Ectodermal cell (in vitro differentiated cells): Measurements from ENCODE around the gene CCN2.

Experiments used
- H3K27ac ChIP-seq: 2 replicates; pipeline ENCODE4 v1.7.0; 2013; ENCODE audit warnings: mild to moderate bottlenecking, low read depth, low read length; ENCODE audit not compliant: insufficient read depth, poor library complexity, severe bottlenecking
- H3K27me3 ChIP-seq: 2 replicates; pipeline ENCODE4 v1.7.0; 2013; ENCODE audit warnings: mild to moderate bottlenecking, low read length; ENCODE audit not compliant: insufficient read depth, control insufficient read depth, poor library complexity, severe bottlenecking
- H3K36me3 ChIP-seq: one replicate; pipeline ENCODE4 v1.7.0; 2013; ENCODE audit warnings: low read length; ENCODE audit not compliant: control insufficient read depth, insufficient read depth
- H3K4me1 ChIP-seq: one replicate; pipeline ENCODE4 v1.7.0; 2013; ENCODE audit warnings: low read length; ENCODE audit not compliant: control insufficient read depth, insufficient read depth
- H3K4me3 ChIP-seq: 2 replicates; pipeline ENCODE4 v1.7.0; 2013; ENCODE audit warnings: low read depth, low read length, control low read depth; ENCODE audit not compliant: insufficient read depth
- H3K9me3 ChIP-seq: 2 replicates; pipeline ENCODE4 v1.7.0; 2013; ENCODE audit warnings: mild to moderate bottlenecking, low read length, moderate library complexity; ENCODE audit not compliant: control insufficient read depth
- WGBS, 2 experiments: methylation state at CpG; one replicate each; pipeline ENCODE4 v1.1.7; 2013; ENCODE audit warnings: missing lambda C conversion rate in 2 of 2; 5-methylcytosine and 5-hydroxymethylcytosine counted together

Gene CCN2

DNA sequence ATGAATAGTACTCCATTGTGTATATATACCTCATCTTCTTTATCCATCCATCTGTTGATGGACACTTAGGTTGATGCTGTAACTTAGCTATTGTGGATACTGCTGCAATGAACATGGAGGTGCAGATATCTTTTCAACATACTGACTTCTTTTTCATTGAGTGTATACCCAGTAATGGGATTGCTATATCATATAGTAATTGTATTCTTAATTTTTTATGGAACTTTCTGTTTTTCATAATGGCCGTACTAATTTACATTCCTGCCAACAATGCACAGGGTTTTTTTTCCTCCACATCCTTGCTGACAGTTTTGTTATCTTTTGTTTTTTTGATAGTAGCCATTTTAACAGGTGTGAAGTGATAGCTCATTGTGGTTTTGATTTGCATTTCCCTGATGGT, 5.2 kb downstream of the CCN2 start:
- 100% methylated on average over 1 of the region's 1 CpG; no CpG with 5 or more reads in 1 of the 2 experiments for WGBS, 2 experiments
- Histone ChIP-seq H3K4me1 (no peaks in the 10 kb centered on the region), H3K27ac (no peak overlapping the region)

DNA sequence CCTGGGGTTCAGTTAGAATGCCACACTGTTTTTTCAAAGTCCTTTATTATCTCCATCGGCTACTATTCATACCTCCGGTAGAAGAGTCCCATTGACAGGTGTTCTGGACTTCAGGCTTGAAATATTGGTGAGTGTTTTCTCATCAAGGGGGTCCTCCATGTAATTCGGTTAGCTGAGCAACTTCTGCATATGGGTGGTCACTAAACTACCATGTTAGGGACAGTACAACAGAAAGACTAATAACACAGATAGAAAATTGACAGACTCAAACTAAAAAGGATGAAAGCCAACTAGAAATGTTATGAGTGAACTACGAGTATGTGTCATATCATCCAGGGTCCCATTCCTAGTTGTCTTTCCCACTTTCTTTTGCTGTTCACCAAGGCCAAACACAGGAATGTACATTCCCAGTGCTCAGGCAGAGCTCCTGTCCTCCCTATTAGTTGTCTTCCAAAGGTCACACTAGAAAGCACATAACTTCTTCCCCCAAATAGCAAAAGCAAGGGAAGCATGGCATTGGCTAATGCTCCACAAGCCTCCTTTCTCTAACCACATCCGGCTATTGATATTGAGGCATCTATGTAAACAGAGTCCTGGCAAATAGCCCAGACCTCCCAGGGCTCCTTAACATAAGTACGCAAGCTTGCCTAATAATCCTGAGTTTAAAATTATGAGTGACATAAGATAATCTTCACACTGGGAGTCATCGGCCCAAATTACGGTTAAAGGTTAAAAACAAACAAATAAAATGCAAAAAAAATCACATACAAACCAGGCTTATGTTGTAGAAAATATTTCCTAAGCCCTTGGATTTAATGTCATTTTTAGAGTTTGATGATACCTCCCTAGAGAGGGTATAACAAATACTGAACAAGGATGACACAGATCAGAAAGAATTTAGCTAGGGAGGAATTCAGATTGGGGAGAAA, 13.2 kb downstream of the CCN2 start:
- H3K4me1 ChIP-seq, result no peaks in the 10 kb centered on the region
- no peaks in the 10 kb centered on the region for H3K27me3 ChIP-seq
- H3K4me3 ChIP-seq, result no peak overlapping the region
- H3K9me3 ChIP-seq, result no peaks in the 10 kb centered on the region
- H3K27ac ChIP-seq, result no peak overlapping the region
- H3K36me3 ChIP-seq, result no peaks in the 10 kb centered on the region
- WGBS, 2 experiments, result 88 to 95% methylated on average over 5 to 6 of the region's 8 CpGs

More for the DNA sequence above, 5.2 kb downstream of the CCN2 start:
- Histone ChIP-seq H3K4me3 (no peak overlapping the region), H3K27me3 (no peaks in the 10 kb centered on the region), H3K9me3 (no peaks in the 10 kb centered on the region), H3K36me3 (peaks cover 16% of the 10 kb centered on the region)

DNA sequence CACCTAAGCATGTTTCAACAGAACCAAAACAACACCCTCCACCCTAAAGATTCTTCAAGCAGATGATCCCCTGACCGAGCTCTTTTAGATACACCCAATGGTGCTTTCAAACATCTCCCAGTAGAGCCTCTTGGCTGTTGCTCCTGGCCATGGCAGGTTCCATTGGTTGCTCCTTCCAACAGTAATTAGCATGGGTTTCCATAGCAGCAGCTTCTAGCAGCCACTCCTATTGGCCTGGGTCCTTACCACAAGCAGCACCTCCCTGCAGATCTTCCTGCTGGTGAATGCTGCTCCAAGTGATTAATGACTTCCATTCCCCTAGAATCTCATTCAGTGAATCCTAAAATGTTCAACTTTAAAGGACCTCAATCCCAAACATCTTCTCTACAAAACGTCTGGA, 13.9 kb downstream of the CCN2 start:
- Histone ChIP-seq H3K36me3 (no peaks in the 10 kb centered on the region), H3K4me1 (no peaks in the 10 kb centered on the region), H3K9me3 (no peaks in the 10 kb centered on the region), H3K4me3 (no peak overlapping the region), H3K27ac (no peak overlapping the region), H3K27me3 (no peaks in the 10 kb centered on the region)
- WGBS, 2 experiments, result 68% methylated on average over 2 of the region's 2 CpGs

DNA sequence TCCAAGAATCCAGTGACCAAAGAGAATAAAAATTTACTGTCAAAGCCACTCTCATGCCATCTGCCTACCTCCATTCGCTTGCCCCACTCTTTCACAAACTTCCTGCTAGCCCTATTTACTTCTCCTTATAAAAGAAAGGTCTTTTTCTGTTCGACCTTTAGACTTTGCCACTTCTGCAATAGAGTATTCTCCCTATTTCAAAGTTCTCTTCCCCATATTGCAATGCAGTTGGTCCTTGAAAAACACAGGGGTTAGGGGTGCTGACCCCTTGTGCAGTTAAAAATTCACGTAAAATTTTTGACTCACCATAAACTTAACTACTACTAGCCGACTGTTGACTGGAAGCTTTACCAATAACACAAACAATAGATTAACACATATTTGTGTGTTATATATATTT, 15.0 kb downstream of the CCN2 start:
- H3K9me3 ChIP-seq, result no peaks in the 10 kb centered on the region
- H3K27me3 ChIP-seq, result no peaks in the 10 kb centered on the region
- H3K4me3 ChIP-seq, result no peak overlapping the region
- no peak overlapping the region for H3K27ac ChIP-seq
- 90 to 93% methylated on average over 3 to 4 of the region's 4 CpGs for WGBS, 2 experiments
- no peaks in the 10 kb centered on the region for H3K36me3 ChIP-seq
- H3K4me1 ChIP-seq, result no peaks in the 10 kb centered on the region

DNA sequence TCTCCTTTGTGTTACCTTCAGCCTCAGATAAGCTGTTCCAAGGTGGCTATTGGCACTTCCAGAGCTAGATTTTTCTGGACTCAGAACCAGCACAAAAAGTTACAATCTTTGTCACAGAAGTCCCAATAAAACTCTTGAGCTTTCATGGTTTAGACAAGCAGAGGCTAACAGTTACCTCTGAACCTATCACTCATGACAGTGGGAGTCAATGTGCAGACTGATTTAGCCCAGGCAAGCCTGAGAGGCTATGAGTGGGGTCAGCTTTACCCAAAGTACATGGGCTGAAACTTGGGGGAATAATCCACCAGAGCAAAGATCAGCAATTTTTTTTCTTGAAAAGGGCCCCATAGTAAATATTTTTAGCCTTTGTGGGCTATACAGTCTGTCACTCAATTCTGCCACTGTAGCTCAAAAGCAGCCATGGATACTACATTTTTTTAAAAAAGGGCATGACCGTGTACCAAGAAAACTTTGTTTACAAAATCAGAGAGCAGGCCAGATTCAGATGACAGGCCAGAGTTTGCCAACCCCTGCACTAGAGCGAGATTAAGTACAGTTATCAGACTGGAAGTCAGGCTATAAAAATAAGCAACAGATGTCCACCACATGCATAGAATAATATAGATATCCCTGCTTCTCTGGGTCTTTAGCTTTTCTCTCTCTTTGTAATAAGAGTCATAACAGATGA, 20.0 kb downstream of the CCN2 start:
- Histone ChIP-seq H3K4me3 (no peak overlapping the region), H3K27ac (no peak overlapping the region), H3K36me3 (no peaks in the 10 kb centered on the region), H3K27me3 (no peaks in the 10 kb centered on the region), H3K9me3 (no peaks in the 10 kb centered on the region), H3K4me1 (no peaks in the 10 kb centered on the region)
- WGBS, 2 experiments, result 95 to 97% methylated on average over 2 of the region's 2 CpGs

DNA sequence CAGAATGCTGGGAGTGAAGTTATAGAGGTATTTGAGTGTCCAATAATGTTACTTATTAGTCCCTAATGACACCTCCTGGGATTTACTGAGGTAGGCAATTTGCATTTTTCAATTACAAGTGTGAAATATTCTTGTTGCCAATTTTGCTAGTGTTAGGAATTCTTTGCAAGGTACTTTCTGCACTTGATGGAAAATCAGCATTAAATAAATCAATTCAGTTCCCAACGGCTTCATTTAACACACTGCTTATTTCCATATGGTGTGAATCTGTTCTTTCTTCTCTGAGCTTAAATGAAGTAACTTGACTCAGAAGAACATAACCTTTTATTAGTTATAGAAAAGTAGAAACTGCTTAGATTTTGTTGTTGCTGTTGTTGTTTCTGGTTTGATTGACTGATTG, 21.2 kb downstream of the CCN2 start:
- Histone ChIP-seq H3K4me3 (no peak overlapping the region), H3K27ac (no peak overlapping the region), H3K9me3 (no peaks in the 10 kb centered on the region), H3K27me3 (no peaks in the 10 kb centered on the region), H3K36me3 (no peaks in the 10 kb centered on the region), H3K4me1 (no peaks in the 10 kb centered on the region)
- 100% methylated on average over 1 of the region's 1 CpG for WGBS, 2 experiments

DNA sequence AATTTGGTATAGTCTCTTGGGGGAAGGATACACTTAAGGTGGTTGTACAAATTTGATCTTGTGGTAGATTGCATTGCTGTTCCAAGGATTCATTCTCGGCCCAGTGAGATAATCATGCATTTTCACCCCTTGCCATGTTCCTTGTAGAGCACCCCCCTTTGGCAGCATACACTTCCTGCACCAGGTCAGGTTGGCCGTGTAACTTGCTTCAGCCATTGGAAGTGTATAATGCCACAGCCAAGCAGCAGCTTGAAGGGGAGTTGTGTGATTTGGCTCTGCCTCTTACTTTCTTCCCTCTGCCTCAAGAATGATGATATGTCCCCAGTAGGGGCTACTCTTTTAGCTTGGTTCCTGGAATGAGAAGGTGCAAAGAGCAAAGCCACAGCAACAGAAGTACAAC, 21.9 kb downstream of the CCN2 start:
- no peak overlapping the region for H3K4me3 ChIP-seq
- 76 to 85% methylated on average over 2 of the region's 2 CpGs for WGBS, 2 experiments
- H3K9me3 ChIP-seq, result no peaks in the 10 kb centered on the region
- no peak overlapping the region for H3K27ac ChIP-seq
- H3K36me3 ChIP-seq, result no peaks in the 10 kb centered on the region
- no peaks in the 10 kb centered on the region for H3K27me3 ChIP-seq
- no peaks in the 10 kb centered on the region for H3K4me1 ChIP-seq

DNA sequence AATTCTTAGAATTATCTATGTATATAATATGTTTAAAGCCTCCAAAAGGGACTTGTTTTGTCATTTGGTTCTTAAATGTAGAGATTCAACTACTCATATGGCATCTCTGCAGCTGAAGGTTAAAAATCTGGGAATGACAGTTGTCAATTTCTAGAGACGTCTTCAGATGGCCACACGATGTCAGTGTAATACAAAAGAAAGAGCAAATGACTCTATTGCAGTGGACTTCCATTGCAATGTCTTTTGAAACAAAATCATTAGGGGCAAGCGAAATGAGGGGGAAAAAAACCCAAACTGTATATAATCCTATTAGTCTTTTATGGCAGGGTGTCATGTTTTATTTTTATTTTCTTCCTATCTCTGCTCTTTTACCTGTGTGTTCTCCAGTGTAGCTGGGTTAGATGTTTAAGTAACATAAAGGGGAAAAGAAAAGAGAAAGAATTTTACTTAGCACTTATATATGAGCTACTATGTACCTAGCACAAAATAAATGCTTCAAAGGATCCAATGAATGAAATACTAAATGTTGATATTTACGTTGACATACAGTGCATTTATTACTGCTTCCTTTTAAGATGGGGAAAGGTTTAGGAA, 26.2 kb downstream of the CCN2 start:
- no peak overlapping the region for H3K27ac ChIP-seq
- no peaks in the 10 kb centered on the region for H3K4me1 ChIP-seq
- no peaks in the 10 kb centered on the region for H3K27me3 ChIP-seq
- WGBS, 2 experiments, result 50 to 75% methylated on average over 3 to 4 of the region's 4 CpGs
- no peak overlapping the region for H3K4me3 ChIP-seq
- H3K9me3 ChIP-seq, result no peaks in the 10 kb centered on the region
- no peaks in the 10 kb centered on the region for H3K36me3 ChIP-seq

DNA sequence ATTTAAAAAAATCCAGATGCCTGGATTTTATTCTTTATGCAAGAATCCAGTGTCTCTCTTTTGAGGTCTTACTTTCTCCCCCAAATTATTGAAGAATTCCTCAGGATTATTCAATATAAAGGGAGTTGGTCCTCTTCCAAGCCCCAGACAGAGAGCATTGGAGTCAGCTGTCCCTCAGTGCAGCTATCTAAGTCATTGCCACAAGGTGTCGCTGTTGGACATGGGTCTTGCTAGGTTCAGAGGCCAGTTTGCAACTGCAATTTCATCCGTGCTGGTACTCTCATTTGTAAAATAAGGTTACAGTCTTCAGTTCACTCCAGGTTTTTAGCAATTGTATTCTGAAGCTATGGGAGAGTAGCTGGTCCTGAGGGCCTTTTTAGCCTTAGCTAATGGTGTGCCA, 27.8 kb downstream of the CCN2 start:
- Histone ChIP-seq H3K4me1 (no peaks in the 10 kb centered on the region), H3K4me3 (no peak overlapping the region)
- WGBS, 2 experiments, result 21 to 22% methylated on average over 2 of the region's 2 CpGs

DNA sequence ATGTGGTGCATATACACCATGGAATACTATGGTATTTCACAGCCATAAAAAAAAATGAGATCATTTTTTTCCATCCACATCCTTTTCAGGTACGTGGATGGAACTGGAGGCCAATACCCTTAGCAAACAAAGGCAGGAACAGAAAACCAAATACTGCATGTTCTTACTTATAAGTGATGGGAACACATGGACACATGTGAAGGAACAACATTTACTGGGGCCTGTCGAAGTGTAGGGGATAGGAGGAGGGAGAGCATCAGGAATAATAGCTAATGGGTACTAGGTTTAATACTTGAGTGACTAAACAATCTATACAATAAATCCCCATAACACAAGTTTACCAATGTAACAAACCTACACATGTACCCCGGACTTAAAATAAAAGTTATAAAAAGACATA, 30.5 kb downstream of the CCN2 start:
- Histone ChIP-seq H3K36me3 (no peaks in the 10 kb centered on the region), H3K27ac (no peak overlapping the region), H3K9me3 (no peaks in the 10 kb centered on the region), H3K4me3 (no peak overlapping the region), H3K4me1 (no peaks in the 10 kb centered on the region), H3K27me3 (no peaks in the 10 kb centered on the region)
- 98 to 100% methylated on average over 2 to 3 of the region's 3 CpGs for WGBS, 2 experiments

More for the DNA sequence above, 27.8 kb downstream of the CCN2 start:
- Histone ChIP-seq H3K27ac (no peak overlapping the region), H3K9me3 (no peaks in the 10 kb centered on the region), H3K27me3 (no peaks in the 10 kb centered on the region), H3K36me3 (no peaks in the 10 kb centered on the region)
